HG03095 (cell line): ENCODE measurements around the gene CASP10.
"Not testable (repeated sequence)": the region's sequence is repeated elsewhere in the genome, so short reads cannot be mapped to it uniquely, and the experiment has no call there.

Experiments
- ATAC-seq: cut with Tn5 transposase; IDR thresholded peaks from one replicate; pipeline ENCODE4 v1.9.1; 2021; ENCODE audit warnings: moderate library complexity; ENCODE audit not compliant: unreplicated experiment

Gene CASP10

DNA sequence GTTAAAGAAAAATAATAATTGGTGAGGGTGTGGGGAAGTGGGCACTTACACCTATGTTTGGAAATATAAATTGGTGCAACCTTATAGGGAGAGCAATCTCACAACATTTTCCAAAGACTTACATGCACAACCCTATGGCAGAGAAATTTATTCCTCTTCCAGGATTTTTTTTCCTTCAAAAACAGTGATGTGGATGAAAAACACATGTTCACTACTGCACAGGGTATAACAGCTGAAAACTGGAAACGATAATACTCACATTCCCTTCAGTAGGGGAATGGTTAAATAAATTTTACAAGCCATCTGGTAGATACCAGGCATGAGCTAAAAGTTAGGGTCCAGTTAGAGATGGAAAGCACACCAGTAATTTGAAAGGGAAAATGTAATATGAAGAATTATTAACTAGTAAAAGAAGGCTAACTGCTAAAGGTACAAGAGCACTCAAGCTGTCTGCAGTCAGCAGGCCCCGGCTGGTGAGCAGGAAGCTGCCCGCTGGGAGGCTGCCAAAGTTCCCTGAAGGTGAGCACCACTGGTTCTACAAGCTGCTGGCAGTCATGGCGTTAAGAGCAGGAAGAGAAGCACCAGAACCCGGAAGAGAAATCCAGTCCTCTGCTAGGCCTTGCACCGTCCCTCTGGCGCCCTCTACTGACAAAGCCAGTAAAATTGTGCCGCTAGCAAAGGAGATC is 49.0 kb downstream of the CASP10 start:
- peak; percentile 48 for ATAC-seq

DNA sequence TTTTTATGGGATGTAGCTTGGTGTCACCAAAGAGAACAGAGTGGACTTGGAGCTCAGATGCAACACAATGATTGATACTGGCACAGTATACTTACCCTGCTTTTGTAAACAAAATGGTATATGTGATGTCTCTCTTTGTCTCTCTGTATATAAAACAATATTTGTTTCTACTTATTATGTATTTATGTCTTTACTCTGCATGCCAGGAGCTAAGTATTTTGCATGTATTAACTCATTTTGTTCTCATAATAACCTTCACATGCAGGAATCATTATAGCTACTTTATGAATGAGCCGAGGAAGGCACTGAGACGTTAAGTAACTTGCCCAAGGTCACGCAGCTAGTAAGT is 49.5 kb downstream of the CASP10 start:
- ATAC-seq: no peak

DNA sequence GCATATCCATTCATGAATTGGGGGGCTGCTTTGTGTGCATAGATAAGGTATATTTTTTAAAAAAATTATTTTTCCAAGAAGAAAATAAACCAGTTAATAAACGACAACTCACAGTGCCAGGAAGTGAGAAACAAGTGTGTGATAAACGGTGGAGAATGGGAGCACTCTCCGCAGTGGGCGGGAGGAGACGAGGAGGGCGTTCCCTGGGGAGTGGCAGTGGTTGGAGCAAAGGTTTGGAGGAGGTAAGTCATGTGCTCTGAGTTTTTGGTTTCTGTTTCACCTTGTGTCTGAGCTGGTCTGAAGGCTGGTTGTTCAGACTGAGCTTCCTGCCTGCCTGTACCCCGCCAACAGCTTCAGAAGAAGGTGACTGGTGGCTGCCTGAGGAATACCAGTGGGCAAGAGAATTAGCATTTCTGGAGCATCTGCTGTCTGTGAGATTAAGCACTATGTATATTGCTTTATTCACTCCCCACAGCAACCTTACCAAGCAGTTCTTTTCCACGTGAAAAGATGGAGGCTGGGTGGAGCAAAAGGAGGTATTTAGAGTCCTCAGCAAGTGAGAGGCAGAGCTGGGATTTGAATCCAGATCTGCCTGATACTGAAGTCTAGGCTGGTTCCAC is 50.4 kb downstream of the CASP10 start:
- peak; percentile 89 for ATAC-seq

DNA sequence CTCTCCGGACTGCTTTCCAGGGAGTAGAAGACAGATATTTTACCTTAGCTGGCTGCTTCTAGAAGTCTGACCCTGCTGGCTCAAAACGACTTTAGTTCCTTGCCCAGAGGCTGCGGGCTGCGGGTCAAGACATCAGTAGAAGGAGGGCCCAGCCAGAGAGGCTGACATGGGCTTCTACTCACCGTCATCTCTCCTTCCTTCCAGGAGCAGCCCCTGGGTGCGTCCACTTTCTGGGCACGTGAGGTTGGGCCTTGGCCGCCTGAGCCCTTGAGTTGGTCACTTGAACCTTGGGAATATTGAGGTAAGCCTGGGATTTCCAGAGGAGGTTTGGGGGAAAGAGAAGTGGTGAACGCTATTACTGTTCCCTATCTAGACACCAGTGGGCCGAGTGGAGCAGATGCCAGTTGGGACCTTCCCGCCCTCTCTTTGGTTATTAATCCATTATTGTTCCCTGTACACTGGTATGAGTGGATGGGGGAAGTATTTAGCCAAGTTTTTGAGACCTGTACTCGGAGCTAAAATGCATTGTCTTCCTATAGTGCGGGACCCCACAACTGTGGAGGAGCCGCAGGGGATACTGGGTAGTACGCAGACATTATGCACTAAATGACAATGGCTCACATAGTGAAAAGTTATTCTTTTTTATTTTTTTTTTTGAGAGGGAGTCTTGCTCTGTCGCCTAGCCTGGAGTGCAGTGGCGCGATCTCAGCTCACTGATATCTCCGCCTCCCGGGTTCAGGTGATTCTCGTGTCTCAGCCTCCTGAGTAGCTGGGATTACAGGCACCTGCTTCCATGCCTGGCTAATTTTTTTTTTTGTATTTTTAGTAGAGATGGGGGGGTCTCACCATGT is 51.1 kb downstream of the CASP10 start:
- peak; percentile 20 for ATAC-seq

DNA sequence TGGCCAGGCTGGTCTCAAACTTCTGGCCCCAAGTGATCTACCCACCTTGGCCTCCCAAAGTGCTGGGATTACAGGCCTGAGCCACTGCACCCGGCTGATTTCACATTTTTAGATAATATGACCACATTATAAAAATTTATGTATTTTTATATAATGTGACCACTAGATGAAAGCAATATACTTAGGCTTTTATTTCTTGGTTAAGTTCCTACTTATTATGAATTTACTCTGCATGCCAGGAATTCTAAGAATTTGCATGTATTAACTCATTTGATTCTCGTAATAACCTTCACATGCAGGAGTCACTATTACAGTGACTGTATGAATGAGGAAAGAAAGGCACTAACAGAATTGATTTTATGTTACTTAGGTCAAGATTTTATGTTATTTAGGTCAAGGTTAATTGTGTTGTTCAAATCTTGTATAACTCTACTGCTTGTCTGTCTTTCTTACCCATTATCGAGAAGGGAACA is 51.8 kb downstream of the CASP10 start:
- no peak for ATAC-seq

DNA sequence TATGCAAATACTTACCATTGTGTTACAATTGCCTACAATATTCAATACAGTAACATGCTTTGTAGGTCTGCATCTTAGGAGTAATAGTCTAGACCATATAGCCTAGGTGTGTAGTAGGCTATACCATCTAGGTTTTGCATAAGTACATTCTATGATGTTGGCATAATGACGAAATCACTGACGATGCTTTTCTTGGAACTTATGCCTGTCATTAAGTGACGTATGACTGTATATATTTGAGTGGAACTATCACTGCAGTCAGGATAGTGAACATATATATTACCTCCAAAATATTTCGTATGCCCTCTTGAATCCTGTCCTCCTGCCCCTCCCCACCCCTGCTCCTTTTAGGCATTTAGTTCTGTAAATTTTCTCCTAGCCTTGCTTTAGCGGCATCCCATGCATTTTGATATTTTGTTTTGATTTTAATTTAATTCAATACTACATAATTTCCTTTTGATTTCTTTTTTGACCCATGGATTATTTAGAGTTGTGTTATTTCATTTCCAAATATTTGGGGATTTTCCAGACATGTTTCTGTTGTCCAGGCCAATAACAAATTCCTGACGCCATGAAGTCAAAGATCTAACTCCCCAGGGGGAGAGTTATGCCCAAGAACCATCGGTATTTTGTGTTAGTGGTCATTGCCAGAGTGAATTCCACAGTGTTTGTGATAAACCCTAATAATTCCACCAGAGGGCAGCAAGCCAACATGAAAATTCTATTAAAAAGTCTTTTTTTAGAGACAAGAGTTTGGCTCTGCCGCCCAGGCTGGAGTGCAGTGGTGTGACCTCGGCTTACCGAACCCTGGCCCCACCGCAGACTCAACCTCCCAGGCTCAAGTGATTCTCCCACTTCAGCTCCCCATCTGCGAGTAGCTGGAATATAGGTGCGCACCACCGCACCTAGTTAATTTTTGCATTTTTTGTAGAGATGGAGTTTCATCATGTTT is 53.2 kb downstream of the CASP10 start:
- ATAC-seq: no peak

DNA sequence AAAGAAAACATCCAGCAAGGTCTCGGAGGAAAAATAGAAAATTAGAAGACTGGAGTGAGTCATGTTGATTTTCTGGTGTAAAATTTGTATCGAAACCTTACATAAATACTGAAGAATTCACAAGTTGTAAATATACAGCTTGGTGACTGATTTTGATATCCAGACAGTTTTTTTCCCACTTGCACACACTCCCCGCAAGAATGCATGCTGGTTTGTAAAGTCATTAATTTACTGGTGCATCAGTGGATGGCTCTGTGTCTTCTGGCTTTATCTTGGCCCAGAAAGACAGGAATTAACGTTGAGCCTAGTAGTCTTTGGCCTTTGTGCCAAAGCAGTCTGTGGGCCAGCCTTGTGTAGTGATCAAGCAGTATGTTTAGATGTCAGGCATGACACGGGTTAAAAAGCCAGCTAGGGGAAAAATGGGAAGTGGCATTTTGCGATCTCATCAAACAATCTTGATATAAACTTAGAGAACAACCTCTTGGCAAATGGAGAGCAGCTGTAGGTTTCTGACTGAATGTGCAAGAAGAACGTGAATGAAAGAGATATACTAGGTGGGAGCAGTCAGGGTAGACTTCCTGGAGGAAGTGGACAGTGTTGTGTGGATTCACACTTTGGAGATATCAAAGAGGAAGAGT is 54.7 kb downstream of the CASP10 start:
- no peak for ATAC-seq

DNA sequence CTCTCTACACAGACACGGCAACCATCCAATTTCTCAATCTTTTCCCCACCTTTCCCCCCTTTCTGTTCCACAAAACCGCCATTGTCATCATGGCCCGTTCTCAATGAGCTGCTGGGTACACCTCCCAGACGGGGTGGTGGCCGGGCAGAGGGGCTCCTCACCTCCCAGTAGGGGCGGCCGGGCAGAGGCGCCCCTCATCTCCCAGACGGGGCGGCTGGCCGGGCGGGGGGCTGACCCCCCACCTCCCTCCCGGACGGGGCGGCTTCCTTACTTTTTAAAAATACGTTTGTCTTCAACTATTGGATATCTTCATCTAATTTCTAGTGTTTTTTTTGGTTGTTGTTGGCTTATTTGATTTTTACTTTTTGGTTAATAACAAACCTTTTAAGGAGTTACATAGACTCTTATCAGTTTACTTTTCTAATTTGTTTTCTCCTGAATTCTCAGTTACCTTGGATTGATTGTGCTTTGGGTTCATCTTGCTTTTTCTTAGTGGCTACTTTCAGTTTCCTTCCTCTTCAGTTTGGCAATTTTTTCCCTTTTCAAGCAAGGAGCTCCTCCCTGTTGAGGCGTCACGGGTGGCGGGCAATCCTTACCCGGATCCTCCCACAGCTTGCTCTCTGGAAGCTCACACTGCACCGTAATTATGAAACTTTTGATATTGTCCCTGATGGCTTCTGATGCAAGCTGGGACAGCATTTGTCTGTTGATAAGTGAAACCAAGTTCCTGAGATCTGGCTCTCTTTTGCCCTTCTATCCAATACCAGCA is 56.4 kb downstream of the CASP10 start:
- not testable (repeated sequence) for ATAC-seq

DNA sequence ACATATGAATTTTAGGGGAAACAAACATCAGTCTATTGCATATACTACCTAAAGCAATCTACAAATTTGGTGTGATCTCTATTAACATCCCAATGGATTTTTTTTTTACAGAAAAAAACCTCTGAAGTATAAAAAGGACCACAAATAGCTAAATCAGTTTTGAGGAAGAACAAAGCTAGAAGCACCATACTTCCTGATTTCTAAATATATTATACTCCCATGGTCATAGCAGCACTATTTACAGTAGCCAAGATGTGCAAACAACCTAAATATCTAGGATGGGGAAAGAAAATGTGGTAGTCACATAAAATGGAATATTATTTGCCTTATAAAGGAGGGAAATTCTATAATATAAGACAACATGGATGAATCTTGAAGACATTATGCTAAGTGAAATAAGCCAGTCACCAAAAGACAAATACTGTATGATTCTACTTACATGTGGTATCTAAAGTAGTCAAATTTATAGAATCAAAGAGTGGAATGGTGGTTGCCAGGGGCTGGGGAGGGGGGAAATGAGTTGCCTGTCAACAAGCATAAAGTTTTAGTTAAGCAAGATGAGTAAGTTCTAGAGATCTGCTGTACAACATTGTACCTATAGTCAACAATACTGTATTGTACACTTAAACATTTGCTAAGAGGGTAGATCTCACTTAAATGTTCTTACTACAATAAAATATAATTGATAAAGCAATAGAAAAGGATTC is 59.8 kb downstream of the CASP10 start:
- ATAC-seq: no peak

DNA sequence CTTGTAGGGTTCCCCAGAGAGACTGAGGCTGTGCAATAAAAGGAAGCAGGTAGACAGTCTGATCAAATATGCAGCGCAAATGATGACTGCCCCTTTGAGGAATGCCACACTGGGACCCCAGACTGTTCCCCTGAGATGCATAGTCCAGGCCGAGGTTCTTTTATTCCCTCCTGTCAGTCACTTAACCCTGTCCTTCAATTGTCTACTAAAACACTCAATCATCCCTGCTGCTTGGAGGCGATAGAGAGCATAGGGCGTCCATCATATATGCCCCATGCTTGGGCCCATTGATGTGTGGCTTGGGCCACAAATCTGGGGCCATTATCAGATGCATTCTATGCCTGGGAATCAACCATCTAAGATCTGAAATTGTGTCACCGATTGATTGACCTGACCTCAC is 61.9 kb downstream of the CASP10 start:
- no peak for ATAC-seq

DNA sequence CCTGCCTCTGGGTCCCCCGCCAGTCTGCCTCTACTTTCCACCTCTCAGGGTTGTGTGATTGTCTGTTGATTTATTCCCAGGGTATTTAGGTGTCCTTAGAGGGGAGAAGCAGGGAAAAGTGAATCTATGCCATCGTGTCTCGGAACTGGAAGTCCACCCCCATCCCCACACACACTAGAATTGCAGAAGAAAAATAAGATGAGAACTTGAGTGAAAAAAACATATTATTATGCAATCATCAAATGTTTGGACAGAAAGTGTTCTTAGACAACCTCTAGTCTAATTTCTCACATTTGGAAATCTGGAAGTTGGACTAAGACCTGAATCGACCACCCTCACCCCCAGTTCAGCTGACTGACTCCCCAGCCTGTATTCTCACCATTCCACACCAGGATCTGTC is 63.3 kb downstream of the CASP10 start:
- ATAC-seq: no peak

DNA sequence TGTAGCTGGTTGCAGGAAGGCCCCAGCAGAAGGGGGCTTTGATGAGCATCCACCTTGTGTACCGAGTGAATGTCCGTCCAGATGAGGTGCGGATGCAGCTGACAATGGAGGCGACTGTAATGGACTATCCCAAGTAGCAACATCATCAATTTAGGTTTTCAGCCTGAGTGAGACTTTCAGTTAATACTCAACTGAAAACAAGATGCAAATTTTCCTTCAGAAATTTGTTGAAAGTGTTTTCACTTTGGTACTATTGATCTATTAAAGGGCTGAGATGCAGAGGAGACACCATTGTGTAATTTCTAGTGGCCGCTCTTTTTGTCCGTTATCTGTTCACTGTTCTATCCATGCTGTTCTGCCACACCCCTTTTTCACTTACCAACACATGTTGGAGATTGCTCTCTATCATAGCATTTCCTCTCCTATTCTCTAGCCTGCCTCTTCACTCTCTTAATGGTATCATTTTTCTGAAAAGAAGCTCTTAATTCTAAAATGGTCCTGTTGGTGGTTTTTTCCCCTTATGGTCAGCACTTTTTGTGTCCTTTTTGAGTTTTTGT is 65.4 kb downstream of the CASP10 start:
- ATAC-seq: no peak

DNA sequence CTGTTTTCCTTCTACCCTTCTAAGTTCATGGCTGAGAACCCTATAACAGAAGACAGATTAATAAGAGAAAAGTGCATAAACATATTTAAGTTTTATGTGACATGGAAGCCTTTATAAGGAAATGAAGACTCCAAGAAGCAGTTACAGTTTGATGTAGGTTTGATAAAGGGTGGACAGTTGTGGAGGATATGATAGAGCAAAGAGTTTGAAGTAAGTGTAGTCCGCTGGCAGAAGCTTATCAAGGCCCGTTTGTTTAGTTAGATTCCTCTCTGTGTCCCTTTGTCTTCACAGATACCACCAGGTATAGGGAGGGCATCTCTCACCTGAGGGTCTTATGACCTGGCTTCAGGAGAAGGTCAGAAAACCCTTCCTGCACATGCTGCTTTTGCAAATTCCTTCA is 66.9 kb downstream of the CASP10 start:
- ATAC-seq: no peak

DNA sequence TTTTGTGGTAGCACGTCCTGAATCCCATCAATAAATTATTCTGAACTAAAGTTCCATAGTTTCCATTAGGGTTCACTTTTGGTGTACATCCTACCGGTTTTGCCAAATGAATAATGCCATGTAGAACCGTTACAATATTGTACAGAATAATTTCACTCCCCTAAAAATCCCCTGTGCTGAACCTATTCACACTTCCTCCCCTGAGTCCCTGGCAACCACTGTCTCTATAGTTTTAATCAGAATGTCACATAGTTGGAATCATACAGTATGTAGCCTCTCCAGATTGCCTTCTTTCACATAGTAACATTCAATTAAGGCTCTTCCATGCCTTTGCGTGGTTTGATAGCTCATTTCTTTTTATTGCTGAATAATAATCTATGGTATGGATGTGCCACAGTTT is 67.8 kb downstream of the CASP10 start:
- ATAC-seq: no peak

DNA sequence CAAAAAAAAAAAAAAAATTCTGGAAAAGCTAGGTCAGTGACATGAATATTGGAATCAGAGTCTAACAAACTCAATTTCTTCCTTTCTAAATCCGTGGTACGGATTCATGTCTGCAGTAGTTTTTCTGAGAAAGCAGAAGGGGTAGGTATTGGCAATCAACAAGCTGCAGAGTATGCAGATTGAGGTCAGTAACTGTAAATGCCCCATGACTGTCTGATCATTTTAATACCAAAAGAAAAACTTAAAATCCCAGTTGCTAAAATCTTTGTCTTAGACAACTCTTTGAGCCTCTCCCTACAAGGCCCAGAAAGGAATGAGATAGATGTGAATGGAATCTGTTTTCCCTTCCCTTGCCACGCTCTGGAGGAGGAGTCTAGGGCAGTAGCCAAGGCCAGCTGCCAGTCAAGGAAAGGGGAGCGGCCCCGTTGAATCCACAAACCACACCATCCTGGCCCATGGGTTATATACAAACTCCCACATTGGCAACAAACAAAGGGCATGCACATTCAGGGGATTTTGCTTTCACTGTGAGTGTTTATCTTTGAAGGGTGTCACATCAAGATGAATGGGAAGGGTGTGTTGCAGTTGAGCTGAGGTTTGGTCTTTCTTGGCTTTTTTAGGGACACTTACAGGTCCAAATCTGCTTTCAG is 71.3 kb downstream of the CASP10 start:
- ATAC-seq: no peak

DNA sequence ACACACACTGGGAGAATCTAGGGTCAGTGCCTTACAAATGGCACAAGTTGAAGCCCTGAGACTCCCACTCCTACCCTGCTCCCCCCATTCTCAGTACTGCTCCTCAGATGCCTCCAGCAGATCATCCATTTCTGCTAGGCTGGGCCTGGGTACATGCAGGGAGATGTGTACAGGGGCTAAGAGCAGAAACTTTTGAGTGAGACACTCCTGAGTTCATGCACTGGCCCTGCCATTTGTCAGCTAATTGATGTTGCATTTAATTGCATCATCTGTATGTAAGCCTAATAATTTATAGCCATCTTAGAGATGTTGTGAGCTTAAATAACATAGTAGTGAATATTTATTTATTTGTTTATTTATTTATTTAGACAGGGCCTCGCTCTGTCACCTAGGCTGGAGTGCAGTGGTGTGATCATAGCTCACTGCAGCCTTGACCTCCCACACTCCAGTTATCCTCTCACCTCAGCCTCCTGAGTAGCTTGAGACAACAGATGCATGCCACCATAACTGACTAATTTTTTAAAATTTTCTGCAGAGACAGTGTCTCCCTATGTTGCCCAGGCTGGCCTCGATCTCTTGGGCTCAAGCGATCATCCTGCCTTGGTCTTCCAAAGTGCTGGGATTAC is 72.6 kb downstream of the CASP10 start:
- ATAC-seq: no peak

DNA sequence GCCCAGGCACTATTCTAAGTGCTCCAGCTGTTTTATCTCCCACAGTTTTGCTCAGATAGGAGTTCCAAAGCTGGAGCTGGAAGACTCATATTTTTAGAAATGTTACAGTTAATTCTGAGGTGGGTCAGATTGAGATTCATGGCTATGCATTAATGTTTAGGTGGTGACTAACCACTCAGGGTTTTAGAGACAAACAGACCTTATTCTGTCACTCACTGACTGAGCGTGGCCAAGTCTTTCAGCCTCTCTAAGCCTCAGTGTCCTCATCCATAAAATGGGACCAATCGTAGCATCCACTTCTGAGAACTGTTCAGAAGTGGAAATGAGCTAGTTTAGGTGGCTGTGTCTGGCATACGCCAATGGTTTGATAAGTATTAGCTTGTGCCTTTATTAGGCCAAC is 73.1 kb downstream of the CASP10 start:
- no peak for ATAC-seq
